Loucy (cell line): ENCODE measurements around the gene TAS2R38.

ENCODE experiments used
- H2AFZ ChIP-seq: fragments of 200-600 bp; sonication (generic); 2 replicates; pipeline ENCODE4 v1.6.0; 2016; ENCODE audit warnings: antibody characterized with exemption, mild to moderate bottlenecking, low read length, moderate library complexity
- H3F3A ChIP-seq: fragments of 200-600 bp; 2 replicates; pipeline ENCODE4 v1.6.0; 2016; ENCODE audit warnings: antibody characterized with exemption, low read depth, mild to moderate bottlenecking
- H3K27me3 ChIP-seq: fragments of 200-600 bp; sonication (generic); 2 replicates; pipeline ENCODE4 v1.6.1; 2014; ENCODE audit warnings: low read length, mild to moderate bottlenecking; ENCODE audit not compliant: insufficient read depth, poor library complexity, severe bottlenecking
- H3K36me3 ChIP-seq: fragments of 200-600 bp; sonication (generic); 2 replicates; pipeline ENCODE4 v1.6.1; 2016; ENCODE audit warnings: low read length; ENCODE audit not compliant: insufficient read depth
- H3K4me1 ChIP-seq: fragments of 200-600 bp; sonication (generic); 2 replicates; pipeline ENCODE4 v1.5.1; 2014; ENCODE audit warnings: low read length, mild to moderate bottlenecking; ENCODE audit not compliant: insufficient read depth, poor library complexity, severe bottlenecking
- H3K4me2 ChIP-seq: fragments of 200-600 bp; sonication (generic); 2 replicates; pipeline ENCODE4 v1.6.0; 2014; ENCODE audit warnings: antibody characterized with exemption, low read length, low read depth, mild to moderate bottlenecking; ENCODE audit not compliant: poor library complexity, severe bottlenecking
- H3K4me3 ChIP-seq: fragments of 200-600 bp; sonication (generic); 2 replicates; pipeline ENCODE4 v1.5.1; 2014; ENCODE audit warnings: low read length, mild to moderate bottlenecking, mixed read lengths; ENCODE audit not compliant: poor library complexity, severe bottlenecking
- H3K79me2 ChIP-seq: fragments of 200-600 bp; sonication (generic); 2 replicates; pipeline ENCODE4 v1.6.1; 2014; ENCODE audit warnings: low read length; ENCODE audit not compliant: insufficient read depth
- H3K9ac ChIP-seq: fragments of 200-600 bp; sonication (generic); 2 replicates; pipeline ENCODE4 v1.6.0; 2014; ENCODE audit warnings: mild to moderate bottlenecking, low read depth, low read length, moderate library complexity; ENCODE audit not compliant: poor library complexity, severe bottlenecking
- H3K9me2 ChIP-seq: fragments of 200-600 bp; sonication (generic); replicated peaks from 2 replicates; pipeline ENCODE4 v1.6.1; 2016; ENCODE audit warnings: low read depth, low read length, mixed read lengths
- H3K9me3 ChIP-seq: fragments of 200-600 bp; sonication (generic); 2 replicates; pipeline ENCODE4 v1.6.1; 2014; ENCODE audit warnings: mild to moderate bottlenecking, antibody characterized with exemption, low read length, low read depth; ENCODE audit not compliant: insufficient read depth
- H4K20me1 ChIP-seq: fragments of 200-600 bp; sonication (generic); 2 replicates; pipeline ENCODE4 v1.6.0; 2014; ENCODE audit warnings: antibody characterized with exemption, low read length, mild to moderate bottlenecking; ENCODE audit not compliant: insufficient read depth, poor library complexity, severe bottlenecking
- EZH2phosphoT487 ChIP-seq: fragments of 200-600 bp; IDR thresholded peaks from 2 replicates; pipeline ENCODE4 v1.6.1; 2018; ENCODE audit warnings: antibody characterized with exemption, mild to moderate bottlenecking, moderate library complexity, borderline replicate concordance
- TF ChIP-seq, protein P1 (sequence below): fragments of 200-600 bp; sonication (generic); conservative IDR thresholded peaks from 2 replicates; pipeline ENCODE4 v1.5.1; 2014; ENCODE audit warnings: mild to moderate bottlenecking, antibody characterized with exemption, low read length

TAS2R38 gene

DNA sequence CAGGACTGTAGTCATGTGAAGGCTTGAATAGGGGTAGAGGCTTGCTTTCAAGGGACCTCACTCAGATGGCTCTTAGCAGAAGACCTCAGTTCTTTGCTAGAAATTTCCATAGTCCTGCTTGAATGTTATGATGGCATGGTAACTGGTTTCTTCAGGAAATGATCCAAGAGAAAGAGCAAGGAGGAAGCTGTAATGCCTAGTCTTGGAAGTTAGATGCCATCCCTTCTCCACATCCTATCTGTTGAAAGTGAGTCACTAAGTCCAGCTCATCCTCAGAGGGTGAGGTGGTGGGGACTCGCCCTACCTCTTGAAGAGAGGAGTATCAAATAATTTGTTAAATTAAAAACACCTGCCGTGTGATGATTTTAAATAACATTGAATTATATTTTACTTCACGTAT is 26.7 kb upstream of the TAS2R38 start:
- Histone ChIP-seq H3K9me3 (no peaks in the 10 kb centered on the region), H3K4me3 (no peak overlapping the region), H3K36me3 (no peaks in the 10 kb centered on the region), H3K9me2 (no peaks in the 10 kb centered on the region), H2AFZ (no peak overlapping the region), H3K9ac (no peak overlapping the region), H3F3A (no peaks in the 10 kb centered on the region), H3K4me1 (no peaks in the 10 kb centered on the region), H3K79me2 (no peaks in the 10 kb centered on the region), H3K4me2 (no peak overlapping the region), H4K20me1 (no peaks in the 10 kb centered on the region), H3K27me3 (no peaks in the 10 kb centered on the region)
- TF ChIP-seq, protein P1, sequence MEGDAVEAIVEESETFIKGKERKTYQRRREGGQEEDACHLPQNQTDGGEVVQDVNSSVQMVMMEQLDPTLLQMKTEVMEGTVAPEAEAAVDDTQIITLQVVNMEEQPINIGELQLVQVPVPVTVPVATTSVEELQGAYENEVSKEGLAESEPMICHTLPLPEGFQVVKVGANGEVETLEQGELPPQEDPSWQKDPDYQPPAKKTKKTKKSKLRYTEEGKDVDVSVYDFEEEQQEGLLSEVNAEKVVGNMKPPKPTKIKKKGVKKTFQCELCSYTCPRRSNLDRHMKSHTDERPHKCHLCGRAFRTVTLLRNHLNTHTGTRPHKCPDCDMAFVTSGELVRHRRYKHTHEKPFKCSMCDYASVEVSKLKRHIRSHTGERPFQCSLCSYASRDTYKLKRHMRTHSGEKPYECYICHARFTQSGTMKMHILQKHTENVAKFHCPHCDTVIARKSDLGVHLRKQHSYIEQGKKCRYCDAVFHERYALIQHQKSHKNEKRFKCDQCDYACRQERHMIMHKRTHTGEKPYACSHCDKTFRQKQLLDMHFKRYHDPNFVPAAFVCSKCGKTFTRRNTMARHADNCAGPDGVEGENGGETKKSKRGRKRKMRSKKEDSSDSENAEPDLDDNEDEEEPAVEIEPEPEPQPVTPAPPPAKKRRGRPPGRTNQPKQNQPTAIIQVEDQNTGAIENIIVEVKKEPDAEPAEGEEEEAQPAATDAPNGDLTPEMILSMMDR = no peak
- TF ChIP-seq EZH2phosphoT487 = no peak

GRCh38 chr7:141999058-141999623 is 25.6 kb upstream of the TAS2R38 start:
- Histone ChIP-seq H3K4me1 (no peaks in the 10 kb centered on the region), H3K4me2 (no peak overlapping the region), H3K4me3 (no peak overlapping the region), H3K9ac (no peak overlapping the region), H2AFZ (no peak overlapping the region), H4K20me1 (no peaks in the 10 kb centered on the region), H3K36me3 (no peaks in the 10 kb centered on the region), H3K9me3 (no peaks in the 10 kb centered on the region), H3K27me3 (no peaks in the 10 kb centered on the region), H3K9me2 (no peaks in the 10 kb centered on the region), H3K79me2 (no peaks in the 10 kb centered on the region), H3F3A (no peaks in the 10 kb centered on the region)
- TF ChIP-seq, protein P1 = no peak
- no peak for TF ChIP-seq EZH2phosphoT487

DNA sequence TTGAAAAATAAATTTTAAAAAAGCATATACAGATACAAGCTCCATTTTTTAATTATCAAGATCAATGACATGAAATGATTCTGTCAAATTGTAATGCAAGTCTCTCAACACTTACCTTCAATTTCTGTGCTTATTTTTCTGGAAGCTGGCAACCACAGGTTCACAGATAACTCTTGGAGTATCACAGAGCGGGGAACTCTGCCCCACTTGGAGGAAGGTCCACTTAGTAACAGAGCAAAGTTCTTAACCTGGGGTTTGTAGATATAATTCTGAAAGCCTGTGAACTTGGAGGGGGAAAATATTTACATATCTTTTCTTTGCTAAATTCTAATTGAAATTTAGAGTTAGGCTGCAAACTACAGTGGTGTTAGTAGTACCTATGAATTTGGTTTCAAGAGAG is 19.8 kb upstream of the TAS2R38 start:
- Histone ChIP-seq H3K9ac (no peak overlapping the region), H3K9me3 (no peaks in the 10 kb centered on the region), H3K36me3 (no peaks in the 10 kb centered on the region), H3F3A (no peaks in the 10 kb centered on the region), H3K27me3 (no peaks in the 10 kb centered on the region), H3K4me3 (no peak overlapping the region), H3K4me1 (peaks cover 7% of the 10 kb centered on the region), H3K79me2 (no peaks in the 10 kb centered on the region), H3K9me2 (no peaks in the 10 kb centered on the region), H2AFZ (no peak overlapping the region), H3K4me2 (no peak overlapping the region), H4K20me1 (no peaks in the 10 kb centered on the region)
- TF ChIP-seq EZH2phosphoT487 = no peak
- TF ChIP-seq, protein P1 = no peak
